Ishikawa (cell line): ENCODE measurements around the gene NCBP1.

Experiments used
- CEBPB ChIP-seq: IDR thresholded peaks from 2 replicates; pipeline ENCODE4 v1.6.1; 2012
- EGR1 ChIP-seq: IDR thresholded peaks from 2 replicates; pipeline ENCODE4 v1.6.1; 2012
- EP300 ChIP-seq: IDR thresholded peaks from 2 replicates; pipeline ENCODE4 v1.6.1; 2012; ENCODE audit warnings: borderline replicate concordance
- FOXM1 ChIP-seq: IDR thresholded peaks from 2 replicates; pipeline ENCODE4 v1.6.1; 2012; ENCODE audit warnings: low read depth, borderline replicate concordance
- MAX ChIP-seq: IDR thresholded peaks from 2 replicates; pipeline ENCODE4 v1.6.1; 2012
- NFIC ChIP-seq: IDR thresholded peaks from 2 replicates; pipeline ENCODE4 v1.6.1; 2012
- RAD21 ChIP-seq: IDR thresholded peaks from 2 replicates; pipeline ENCODE4 v1.6.1; 2012; ENCODE audit warnings: low read depth
- TAF1 ChIP-seq: IDR thresholded peaks from 2 replicates; pipeline ENCODE4 v1.6.1; 2012; ENCODE audit warnings: low read depth, mild to moderate bottlenecking
- TCF12 ChIP-seq: IDR thresholded peaks from 2 replicates; pipeline ENCODE4 v1.6.1; 2012; ENCODE audit warnings: low read depth
- TEAD4 ChIP-seq: IDR thresholded peaks from 2 replicates; pipeline ENCODE4 v1.6.1; 2012
- USF1 ChIP-seq: IDR thresholded peaks from 2 replicates; pipeline ENCODE4 v1.6.1; 2012

GRCh38 chr9:97599314-97599846 lies 34.2 kb upstream of the NCBP1 start:
- no peak for TF ChIP-seq USF1
- TF ChIP-seq MAX, result no peak
- TF ChIP-seq EP300, result no peak
- no peak for TF ChIP-seq TAF1
- TF ChIP-seq FOXM1, result no peak
- TF ChIP-seq TEAD4, result no peak
- TF ChIP-seq CEBPB, result no peak
- no peak for TF ChIP-seq NFIC
- no peak for TF ChIP-seq EGR1
- TF ChIP-seq RAD21, result no peak
- TF ChIP-seq TCF12, result no peak
